CD4-positive, alpha-beta T cell (primary cell): ENCODE measurements around the gene AGO4. TPM values are rescaled to one million over a fixed set of nuclear protein-coding genes. Genes with fewer than 3 reads are reported as not detected.

Source experiments
- ATAC-seq: fragments of 200-7000 bp; cut with Tn5 transposase; one replicate; pipeline ENCODE4 v1.10.0; 2022; ENCODE audit warnings: mild to moderate bottlenecking; ENCODE audit not compliant: poor library complexity
- CTCF ChIA-PET: fragments of 350-600 bp; sonication (Branson Sonifier 250); formaldehyde crosslinking; loops from one replicate; lab custom pipeline; 2021; ENCODE audit warnings: antibody characterized with exemption, inconsistent platforms; lab: Charles Lee
- POLR2A ChIA-PET: fragments of 350-600 bp; sonication (Branson Sonifier 250); formaldehyde crosslinking; loops from one replicate; lab custom pipeline; 2021; ENCODE audit warnings: antibody characterized with exemption, inconsistent platforms; lab: Charles Lee
- DNase-seq, 14 experiments: peaks; one replicate each; pipeline ENCODE4 v3.0.0-alpha.2; 2013 to 2020; ENCODE audit warnings: mixed read lengths in 2 of 14
- H3K27ac ChIP-seq, 2 donors: one replicate each; pipeline versions ENCODE4 v1.5.1 to v1.7.0; 2013; ENCODE audit warnings: low read length in 2 of 2, low read depth in 1 of 2, mild to moderate bottlenecking in 1 of 2
- H3K27me3 ChIP-seq, 2 experiments: 1 replicate in 1 of 2; 2 replicates in 1 of 2; pipeline versions ENCODE4 v1.6.1 to v1.7.0; 2013; ENCODE audit warnings: low read length in 2 of 2, control low read depth in 1 of 2, mild to moderate bottlenecking in 1 of 2, moderate library complexity in 1 of 2; ENCODE audit not compliant: insufficient read depth in 2 of 2, control insufficient read depth in 1 of 2
- H3K36me3 ChIP-seq: one replicate; pipeline ENCODE4 v1.6.1; 2013; ENCODE audit warnings: low read length, control low read depth; ENCODE audit not compliant: insufficient read depth
- H3K4me1 ChIP-seq: one replicate; pipeline ENCODE4 v1.6.1; 2013; ENCODE audit warnings: low read length, control low read depth; ENCODE audit not compliant: insufficient read depth
- H3K4me3 ChIP-seq: one replicate; pipeline ENCODE4 v1.5.1; 2013; ENCODE audit warnings: mild to moderate bottlenecking, low read length, moderate library complexity
- H3K9me3 ChIP-seq, 2 experiments: 1 replicate in 1 of 2; 2 replicates in 1 of 2; pipeline versions ENCODE4 v1.6.1 to v1.7.0; 2013; ENCODE audit warnings: low read length in 2 of 2, mild to moderate bottlenecking in 2 of 2, control low read depth in 1 of 2, moderate library complexity in 1 of 2; ENCODE audit not compliant: control insufficient read depth in 1 of 2, insufficient read depth in 1 of 2
- H3K27ac Mint-ChIP-seq: one replicate; pipeline ENCODE4 v1.8.0; 2020; ENCODE audit warnings: mixed read lengths
- H3K27me3 Mint-ChIP-seq: one replicate; pipeline ENCODE4 v1.8.0; 2021; ENCODE audit warnings: mixed read lengths
- H3K36me3 Mint-ChIP-seq: one replicate; pipeline ENCODE4 v1.8.0; 2021; ENCODE audit warnings: low read depth, mixed read lengths
- H3K4me1 Mint-ChIP-seq: one replicate; pipeline ENCODE4 v1.8.0; 2021; ENCODE audit warnings: low read depth, mixed read lengths
- H3K4me3 Mint-ChIP-seq: one replicate; pipeline ENCODE4 v1.8.0; 2020; ENCODE audit warnings: mild to moderate bottlenecking, mixed read lengths
- H3K9me3 Mint-ChIP-seq: one replicate; pipeline ENCODE4 v1.8.0; 2020; ENCODE audit warnings: mixed read lengths
- intact Hi-C, 2 experiments: fragments of 100-400 bp; cut with DNase I in 1 of 2; cut with micrococcal nuclease in 1 of 2; formaldehyde crosslinking; loops; one replicate each; pipeline versions ENCODE4 v1.15.1 to v1.9.0; 2023 to 2025; cut with DNase I, micrococcal nuclease
- total RNA-seq, 174 experiments: library from RNA in 2 of 174; stranded (reverse) in 2 of 174; gene quantifications; one replicate each; pipeline ENCODE4 v1.2.3 and lab custom pipeline; 2021 to 2026
- TF ChIP-seq, protein P1 (sequence below): fragments of 200-600 bp; IDR thresholded peaks from one replicate; pipeline ENCODE4 v1.8.0; 2022; ENCODE audit warnings: antibody characterized with exemption, mild to moderate bottlenecking

Gene AGO4
- total RNA-seq, 2 experiments from 2014 or later: 7.4 to 8.1 TPM

GRCh38 chr1:35856964-35857363 lies 49.1 kb downstream of the AGO4 start:
- H3K9me3 ChIP-seq: no peaks in the 10 kb centered on the region
- TF ChIP-seq, protein P1, sequence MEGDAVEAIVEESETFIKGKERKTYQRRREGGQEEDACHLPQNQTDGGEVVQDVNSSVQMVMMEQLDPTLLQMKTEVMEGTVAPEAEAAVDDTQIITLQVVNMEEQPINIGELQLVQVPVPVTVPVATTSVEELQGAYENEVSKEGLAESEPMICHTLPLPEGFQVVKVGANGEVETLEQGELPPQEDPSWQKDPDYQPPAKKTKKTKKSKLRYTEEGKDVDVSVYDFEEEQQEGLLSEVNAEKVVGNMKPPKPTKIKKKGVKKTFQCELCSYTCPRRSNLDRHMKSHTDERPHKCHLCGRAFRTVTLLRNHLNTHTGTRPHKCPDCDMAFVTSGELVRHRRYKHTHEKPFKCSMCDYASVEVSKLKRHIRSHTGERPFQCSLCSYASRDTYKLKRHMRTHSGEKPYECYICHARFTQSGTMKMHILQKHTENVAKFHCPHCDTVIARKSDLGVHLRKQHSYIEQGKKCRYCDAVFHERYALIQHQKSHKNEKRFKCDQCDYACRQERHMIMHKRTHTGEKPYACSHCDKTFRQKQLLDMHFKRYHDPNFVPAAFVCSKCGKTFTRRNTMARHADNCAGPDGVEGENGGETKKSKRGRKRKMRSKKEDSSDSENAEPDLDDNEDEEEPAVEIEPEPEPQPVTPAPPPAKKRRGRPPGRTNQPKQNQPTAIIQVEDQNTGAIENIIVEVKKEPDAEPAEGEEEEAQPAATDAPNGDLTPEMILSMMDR: no peak
- Mint-ChIP-seq H3K4me3 (no peak overlapping the region), H3K4me1 (no peaks in the 10 kb centered on the region), H3K27ac (no peak overlapping the region), H3K36me3 (peaks cover 37% of the 10 kb centered on the region), H3K9me3 (no peaks in the 10 kb centered on the region), H3K27me3 (no peaks in the 10 kb centered on the region)
- H3K4me1 ChIP-seq: no peaks in the 10 kb centered on the region
- H3K4me3 ChIP-seq: no peak overlapping the region
- no peak for DNase-seq
- no peaks in the 10 kb centered on the region for H3K27me3 ChIP-seq
- CTCF ChIA-PET: no interaction called here
- H3K36me3 ChIP-seq: peaks cover 21% of the 10 kb centered on the region
- intact Hi-C loops: no loop called here
- no peak overlapping the region for H3K27ac ChIP-seq
- POLR2A ChIA-PET: no interaction called here
- ATAC-seq: no peak

GRCh38 chr1:35857830-35858229 lies 50.0 kb downstream of the AGO4 start:
- Histone ChIP-seq H3K4me3 (no peak overlapping the region), H3K4me1 (no peaks in the 10 kb centered on the region), H3K27ac (no peak overlapping the region), H3K9me3 (no peaks in the 10 kb centered on the region), H3K36me3 (peaks cover 21% of the 10 kb centered on the region), H3K27me3 (no peaks in the 10 kb centered on the region)
- TF ChIP-seq, protein P1: no peak
- intact Hi-C loops: no loop called here
- Mint-ChIP-seq H3K9me3 (no peaks in the 10 kb centered on the region), H3K4me3 (no peak overlapping the region), H3K27me3 (no peaks in the 10 kb centered on the region), H3K27ac (no peak overlapping the region), H3K36me3 (peaks cover 31% of the 10 kb centered on the region), H3K4me1 (no peaks in the 10 kb centered on the region)
- ChIA-PET POLR2A (no interaction called here), CTCF (interaction anchor here (1.3 kb wide), 1 partner anchor 25 kb away, joined by 4 read pairs; the partner anchor contains the start of gene AGO1)
- DNase-seq (no peak), ATAC-seq (no peak)

- CTCF ChIA-PET: no interaction called here
- Histone ChIP-seq H3K4me3 (no peak overlapping the region), H3K36me3 (peaks cover 6% of the 10 kb centered on the region), H3K27me3 (no peaks in the 10 kb centered on the region), H3K4me1 (no peaks in the 10 kb centered on the region), H3K27ac (no peak overlapping the region), H3K9me3 (no peaks in the 10 kb centered on the region)
- no peaks in the 10 kb centered on the region for H3K4me1 Mint-ChIP-seq
- no peaks in the 10 kb centered on the region for H3K27me3 Mint-ChIP-seq
- POLR2A ChIA-PET: no interaction called here
- DNase-seq (no peak), ATAC-seq (no peak)
- intact Hi-C loops: no loop called here
- H3K9me3 Mint-ChIP-seq: no peaks in the 10 kb centered on the region
- H3K4me3 Mint-ChIP-seq: no peak overlapping the region
- TF ChIP-seq, protein P1: no peak
- H3K36me3 Mint-ChIP-seq: peaks cover 4% of the 10 kb centered on the region
- H3K27ac Mint-ChIP-seq: no peak overlapping the region
Measured at GRCh38 chr1:35860696-35861095, 52.9 kb downstream of the AGO4 start.
